ENCODE data around the gene RNF152. TPM values are rescaled to one million over a fixed set of nuclear protein-coding genes. Genes with fewer than 3 reads are reported as not detected.

Gene RNF152, protein sequence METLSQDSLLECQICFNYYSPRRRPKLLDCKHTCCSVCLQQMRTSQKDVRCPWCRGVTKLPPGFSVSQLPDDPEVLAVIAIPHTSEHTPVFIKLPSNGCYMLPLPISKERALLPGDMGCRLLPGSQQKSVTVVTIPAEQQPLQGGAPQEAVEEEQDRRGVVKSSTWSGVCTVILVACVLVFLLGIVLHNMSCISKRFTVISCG
- 0.70 and 3.3 TPM in 2 replicates for total RNA-seq

- DNase-seq (ENCODE audit: low read depth) = peak; percentile 5
Observed at GRCh38 chr18:61892683-61893308, at the start of gene RNF152. TSS of gene RNF152 (minus strand) at chr18:61893007. CDS start at chr18:61816463, 76,544 bp downstream.

DNA sequence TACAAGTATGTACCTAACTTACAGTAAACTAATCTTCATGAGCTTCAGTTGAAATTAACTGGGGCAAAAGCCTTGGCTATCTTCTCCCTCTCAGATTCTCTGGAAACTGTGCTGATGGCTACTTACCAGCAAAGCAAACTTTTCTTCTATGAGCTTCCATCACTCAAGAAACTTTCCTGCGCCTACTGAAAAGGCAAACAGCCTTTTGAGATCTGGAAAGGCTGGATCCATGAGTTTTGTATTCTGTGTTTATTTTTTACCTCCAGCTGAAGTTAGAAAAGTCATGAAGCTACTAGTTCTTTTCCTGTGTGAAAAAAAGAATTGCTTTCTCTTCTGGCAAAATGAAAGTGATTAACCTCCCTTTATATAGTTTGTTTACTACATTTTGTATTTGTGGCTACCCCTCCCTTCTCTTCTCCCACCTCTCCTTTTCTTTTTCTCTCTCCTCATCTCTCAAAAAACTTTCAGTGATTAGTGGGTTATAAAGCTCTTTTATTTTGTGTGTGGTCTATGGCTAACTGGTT, 49.2 kb upstream of the RNF152 start:
- no peak for DNase-seq (ENCODE audit: low read depth)

GRCh38 chr18:61939046-61939674, 46.4 kb upstream of the RNF152 start:
- DNase-seq (ENCODE audit: low read depth) = no peak

- DNase-seq (ENCODE audit: low read depth) = no peak
Observed at GRCh38 chr18:61935362-61935761, 42.6 kb upstream of the RNF152 start.

- DNase-seq (ENCODE audit: low read depth) = no peak
Observed at GRCh38 chr18:61931654-61932379, 39.0 kb upstream of the RNF152 start.

DNA sequence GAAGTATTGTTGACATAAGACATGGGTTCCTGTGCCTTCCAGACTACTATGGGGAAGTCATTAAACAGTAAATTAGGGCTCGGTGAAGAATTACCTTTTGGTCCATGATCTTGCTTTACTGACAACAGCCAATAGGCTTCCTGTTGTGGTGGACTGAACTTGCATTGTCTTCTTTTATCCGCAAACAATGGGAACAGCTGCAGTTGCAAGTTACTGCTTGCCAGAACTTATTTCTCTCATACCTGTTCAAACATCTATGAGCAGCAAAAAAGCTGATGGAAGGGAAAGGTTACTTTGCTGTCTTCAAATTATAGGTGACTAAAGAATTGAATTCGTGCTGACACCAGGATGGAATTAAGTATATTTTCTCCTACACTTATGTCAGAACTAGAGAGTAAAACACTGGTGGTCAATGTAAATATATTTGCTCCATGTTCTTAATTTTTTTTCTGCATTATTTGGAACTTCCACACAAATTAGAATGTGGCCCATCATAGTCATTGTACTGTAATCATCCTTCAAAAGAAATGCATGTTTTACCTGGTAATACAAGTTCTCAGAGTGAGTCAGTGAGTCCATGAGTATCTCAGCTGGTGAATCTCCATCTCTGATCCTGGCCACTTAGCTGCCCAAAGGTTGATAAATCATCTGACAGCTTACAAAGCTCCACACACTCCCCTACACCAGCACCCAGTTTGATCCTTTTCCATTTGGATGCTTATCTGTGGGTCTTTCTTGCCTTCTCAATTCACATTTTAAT, 37.3 kb upstream of the RNF152 start:
- DNase-seq (ENCODE audit: low read depth) = no peak

DNA sequence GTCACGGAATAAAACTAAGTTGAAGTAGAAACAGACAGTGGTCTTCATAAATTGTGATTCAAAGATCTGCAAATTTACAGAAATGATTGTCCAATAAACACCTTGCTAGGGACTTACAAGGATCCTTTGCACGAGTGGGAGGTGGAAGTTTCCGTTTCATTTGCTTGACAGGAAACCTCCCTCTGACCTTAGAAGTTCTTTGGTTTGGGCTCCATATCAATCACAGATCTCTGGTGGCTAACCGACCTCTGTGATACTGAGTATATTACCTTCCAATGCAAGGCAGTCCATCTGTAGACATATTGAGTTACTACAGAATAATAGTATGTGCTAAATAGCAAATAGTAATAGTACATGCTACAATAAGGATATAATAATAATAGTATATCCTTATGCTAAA, 33.7 kb upstream of the RNF152 start:
- DNase-seq (ENCODE audit: low read depth) = no peak

GRCh38 chr18:61924550-61924949, 31.7 kb upstream of the RNF152 start:
- no peak for DNase-seq (ENCODE audit: low read depth)

GRCh38 chr18:61922435-61922834, 29.6 kb upstream of the RNF152 start:
- no peak for DNase-seq (ENCODE audit: low read depth)

DNA sequence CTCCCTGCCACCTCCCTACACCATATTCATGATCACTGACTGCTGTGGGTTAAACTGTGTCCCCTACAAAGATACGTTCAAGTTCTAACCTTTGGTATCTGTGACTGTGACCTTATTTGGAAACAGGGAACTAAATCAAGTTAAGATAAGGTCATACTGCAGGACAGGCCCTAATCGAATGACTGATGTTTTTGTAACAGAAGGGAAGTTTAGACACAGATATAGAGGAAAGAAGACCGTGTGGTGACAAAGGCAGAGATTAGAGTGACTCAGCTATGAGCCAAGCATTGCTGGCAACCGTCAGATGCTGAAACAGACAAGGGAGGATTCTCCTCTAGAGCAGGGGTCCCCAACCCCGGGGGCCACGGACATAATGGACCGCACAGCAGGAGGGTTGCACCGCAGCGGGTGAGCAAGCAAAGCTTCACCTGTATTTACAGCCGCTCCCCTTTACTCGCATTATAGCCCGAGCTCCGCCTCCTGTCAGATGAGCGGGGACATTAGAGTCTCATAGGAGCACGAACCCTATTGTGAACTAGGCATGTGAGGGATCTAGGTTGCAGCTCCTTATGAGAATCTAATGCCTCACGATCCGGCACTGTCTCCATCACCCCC, 28.9 kb upstream of the RNF152 start:
- DNase-seq (ENCODE audit: low read depth) = no peak

- DNase-seq (ENCODE audit: low read depth) = no peak
Observed at GRCh38 chr18:61917818-61918217, 25.0 kb upstream of the RNF152 start.

GRCh38 chr18:61912476-61912875, 19.7 kb upstream of the RNF152 start:
- DNase-seq (ENCODE audit: low read depth) = no peak

- DNase-seq (ENCODE audit: low read depth) = no peak
Observed at GRCh38 chr18:61910101-61910500, 17.3 kb upstream of the RNF152 start.

- DNase-seq (ENCODE audit: low read depth) = no peak
Observed at GRCh38 chr18:61908661-61909060, 15.9 kb upstream of the RNF152 start.

DNA sequence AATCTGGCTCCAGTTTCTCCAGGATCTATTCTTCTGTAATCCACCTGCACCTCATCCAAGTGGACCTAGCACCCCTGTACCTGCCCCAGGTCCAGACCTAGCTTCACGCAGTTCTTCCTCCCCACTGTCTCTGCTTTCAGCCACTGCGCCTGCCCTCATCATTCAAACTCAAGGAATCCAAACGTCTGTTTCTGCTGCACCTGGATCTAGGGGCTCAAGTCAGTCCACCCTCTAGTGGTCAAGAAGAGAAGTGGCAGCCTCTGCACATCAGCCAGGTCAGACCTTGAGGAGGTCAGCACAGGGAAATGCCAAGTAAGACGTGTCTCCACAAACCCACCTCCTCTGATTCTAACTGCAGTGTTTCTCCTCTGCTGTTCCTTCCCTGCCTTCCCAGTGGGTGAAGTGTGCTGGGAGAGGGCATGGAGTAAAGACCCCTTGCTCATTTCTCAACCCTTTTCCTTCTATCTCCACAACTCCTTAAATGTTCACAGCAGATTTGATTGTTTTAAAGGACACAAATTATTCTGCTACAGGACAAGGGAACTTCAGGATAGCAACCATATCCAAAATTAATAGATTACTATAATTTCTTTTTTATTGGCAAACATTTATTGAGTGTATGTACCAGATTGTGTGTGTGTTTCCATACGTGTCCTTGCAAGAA, 8.6 kb upstream of the RNF152 start:
- DNase-seq (ENCODE audit: low read depth) = peak; percentile 68

DNA sequence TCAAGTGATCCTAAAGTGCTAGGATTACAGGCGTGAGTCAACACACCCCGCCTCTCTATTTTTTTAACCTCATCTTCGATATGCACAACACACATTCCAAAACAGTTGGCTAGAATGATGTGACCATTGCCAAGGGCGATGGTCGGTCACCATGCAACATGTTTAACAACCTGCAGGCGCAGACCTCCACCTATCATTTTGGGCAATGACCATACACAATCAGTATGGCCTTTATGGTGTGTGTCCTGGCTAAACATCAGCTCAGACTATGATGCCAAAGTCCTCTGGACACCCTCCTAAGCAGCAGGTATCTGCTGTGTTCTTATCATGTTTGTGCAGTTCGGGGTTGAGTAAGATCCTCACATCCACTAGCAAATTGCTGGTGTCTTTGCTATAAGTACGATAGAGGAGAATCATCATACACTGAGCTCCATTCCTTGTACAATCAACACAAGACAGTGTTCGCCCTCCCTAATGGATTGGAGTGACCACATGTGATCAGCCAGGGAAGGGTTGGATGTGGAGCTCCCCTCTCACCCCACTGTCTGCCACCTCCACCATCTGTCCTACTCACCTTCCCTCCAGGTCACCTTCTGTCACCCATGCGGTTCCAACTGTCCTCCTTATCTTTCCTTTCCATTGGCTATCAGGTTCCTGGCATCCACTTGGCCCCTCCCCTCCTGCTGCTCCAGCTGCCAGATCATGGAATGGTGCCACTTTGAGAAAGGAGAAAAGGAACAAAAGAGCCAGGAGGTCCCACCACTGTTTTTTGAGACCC, 7.9 kb upstream of the RNF152 start:
- no peak for DNase-seq (ENCODE audit: low read depth)

- DNase-seq (ENCODE audit: low read depth) = no peak
Observed at GRCh38 chr18:61898640-61899101, 5.9 kb upstream of the RNF152 start.

GRCh38 chr18:61896757-61897156, 4.0 kb upstream of the RNF152 start:
- DNase-seq (ENCODE audit: low read depth) = peak; percentile 87

GRCh38 chr18:61896118-61896517, 3.3 kb upstream of the RNF152 start:
- DNase-seq (ENCODE audit: low read depth) = no peak

Measured in renal cortical epithelial cell (primary cell).